Measurements from ENCODE around the gene MCCC1.
"Not testable (repeated sequence)": the region's sequence is repeated elsewhere in the genome, so short reads cannot be mapped to it uniquely, and the experiment has no call there.

The MCCC1 gene

GRCh38 chr3:183101040-183101439 is 1.7 kb upstream of the MCCC1 start:
- DNase-seq: not testable (repeated sequence)

- no peak for DNase-seq
These were observed 1.1 kb upstream of the MCCC1 start for GRCh38 chr3:183100376-183100775.

DNA sequence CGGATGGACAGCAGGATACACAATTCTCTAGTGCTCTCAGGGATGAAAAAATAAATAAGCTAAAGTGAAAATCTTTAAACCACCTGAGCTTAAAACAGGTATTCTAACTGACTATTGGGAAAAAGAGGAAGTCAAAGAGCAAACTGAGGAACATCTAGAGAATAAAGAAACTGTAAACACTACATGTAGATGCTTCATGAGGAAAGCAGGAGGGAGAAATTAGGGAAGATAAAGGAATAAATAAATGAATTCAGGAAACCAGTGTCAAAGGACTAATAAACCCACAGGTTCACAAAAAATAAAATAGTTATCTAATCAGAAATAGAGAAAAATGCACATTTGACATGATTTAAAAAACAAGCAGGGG is 525 bp upstream of the MCCC1 start:
- no peak for DNase-seq

- no peak for DNase-seq
These were observed 715 bp downstream of the MCCC1 start for GRCh38 chr3:183098536-183099025.

- no peak for DNase-seq
These were observed 4.6 kb downstream of the MCCC1 start for GRCh38 chr3:183094711-183095110.

GRCh38 chr3:183092256-183092655 is 7.0 kb downstream of the MCCC1 start:
- DNase-seq: no peak

DNA sequence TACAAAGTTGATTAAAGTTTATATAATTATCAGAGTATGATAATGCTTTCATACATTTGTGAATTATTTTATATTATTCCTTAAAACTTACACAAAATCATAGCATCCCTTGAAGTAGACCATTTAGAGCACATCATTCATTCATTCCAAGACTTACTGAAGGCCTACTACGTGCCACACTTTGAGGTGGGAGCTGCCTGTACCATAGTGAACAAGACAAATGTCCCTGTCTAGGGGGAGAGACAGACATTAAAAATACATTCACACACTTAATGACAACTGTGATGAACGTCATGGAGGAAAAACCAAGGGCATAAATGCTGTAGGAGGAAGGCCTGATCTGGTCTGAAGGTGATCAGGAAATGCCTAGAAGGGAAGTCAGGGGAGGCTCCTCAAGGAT is 12.1 kb downstream of the MCCC1 start:
- DNase-seq: no peak

GRCh38 chr3:183085634-183086390 is 13.5 kb downstream of the MCCC1 start:
- no peak for DNase-seq

DNA sequence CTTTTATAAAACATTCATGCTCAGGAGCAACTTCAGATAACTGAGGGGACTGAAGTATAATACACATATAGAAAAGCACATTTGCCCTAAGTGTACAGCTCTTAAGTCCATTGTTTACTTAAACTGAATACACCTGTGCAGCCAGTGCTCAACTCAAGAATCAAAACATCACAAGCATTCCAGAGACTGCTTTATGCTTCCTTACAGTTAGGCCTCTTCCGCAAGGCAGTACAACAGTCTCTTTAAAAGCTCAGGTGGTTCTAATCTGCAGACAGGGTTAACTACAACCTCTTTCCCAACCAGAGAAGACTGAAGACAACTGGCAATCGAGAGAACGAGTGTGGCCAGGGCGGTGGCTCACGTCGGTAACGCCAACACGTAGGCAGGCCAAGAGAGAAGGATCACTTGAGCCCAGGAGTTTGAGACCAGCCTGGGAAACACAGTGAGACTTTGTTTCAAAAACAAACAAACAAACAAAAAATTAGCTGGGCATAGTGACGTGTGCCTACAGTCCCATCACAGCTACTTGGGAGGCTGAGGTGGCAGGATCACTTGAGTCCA is 16.9 kb downstream of the MCCC1 start:
- DNase-seq: no peak

- no peak for DNase-seq
These were observed 17.7 kb downstream of the MCCC1 start for GRCh38 chr3:183081459-183082183.

DNA sequence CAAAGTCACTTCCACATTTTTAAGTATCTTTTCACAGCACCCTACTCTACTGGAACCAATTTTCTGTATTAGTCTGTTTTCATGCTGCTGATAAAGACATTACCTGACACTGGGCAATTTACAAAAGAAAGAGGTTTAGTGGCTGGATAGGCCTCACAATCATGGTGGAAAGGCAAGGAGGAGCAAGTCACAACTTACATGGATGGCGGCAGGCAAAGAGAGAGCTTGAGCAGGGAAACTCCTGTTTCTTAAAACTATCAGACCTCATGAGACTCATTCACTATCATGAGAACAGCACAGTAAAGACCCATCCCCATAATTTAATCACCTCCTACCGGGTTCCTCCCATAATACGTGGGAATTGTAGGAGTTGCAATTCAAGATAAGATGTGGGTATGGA is 18.7 kb downstream of the MCCC1 start:
- no peak for DNase-seq

DNA sequence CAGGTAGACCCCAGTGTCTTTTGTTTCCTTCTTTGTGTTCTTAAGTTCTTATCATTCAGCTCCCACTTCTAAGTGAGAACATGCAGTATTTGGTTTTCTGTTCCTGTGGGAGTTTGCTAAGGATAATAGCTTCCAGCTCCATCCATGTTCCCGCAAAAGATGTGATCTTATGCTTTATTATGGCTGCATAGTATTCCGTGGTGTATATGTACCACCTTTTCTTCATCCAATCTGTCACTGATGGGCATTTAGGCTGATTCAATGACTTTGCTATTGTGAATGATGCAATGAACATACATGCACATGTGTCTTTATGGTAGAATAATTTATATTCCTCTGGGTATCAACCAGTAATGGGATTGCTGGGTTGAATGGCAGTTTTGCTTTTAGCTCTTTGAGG is 24.4 kb downstream of the MCCC1 start:
- DNase-seq: no peak

GRCh38 chr3:183074261-183074660 is 25.0 kb downstream of the MCCC1 start:
- DNase-seq: no peak

DNA sequence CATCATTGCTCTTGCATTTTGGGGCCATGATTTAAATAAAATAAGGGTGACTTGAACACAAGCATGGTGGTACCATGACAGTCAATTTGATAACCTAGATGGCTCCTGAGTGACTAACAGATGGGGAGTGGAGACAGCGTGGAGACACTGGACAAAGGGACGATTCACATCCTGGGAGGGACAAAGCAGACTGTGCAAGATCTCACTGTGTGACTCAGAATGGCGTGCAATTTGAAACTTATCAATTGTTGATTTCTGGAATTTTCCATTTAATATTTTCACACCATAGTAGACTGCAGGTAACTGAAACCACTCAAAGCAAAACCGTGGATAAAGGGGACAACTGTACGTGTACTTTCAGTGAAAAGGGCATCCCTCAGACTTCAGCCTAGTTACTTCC is 25.5 kb downstream of the MCCC1 start:
- DNase-seq: no peak

DNA sequence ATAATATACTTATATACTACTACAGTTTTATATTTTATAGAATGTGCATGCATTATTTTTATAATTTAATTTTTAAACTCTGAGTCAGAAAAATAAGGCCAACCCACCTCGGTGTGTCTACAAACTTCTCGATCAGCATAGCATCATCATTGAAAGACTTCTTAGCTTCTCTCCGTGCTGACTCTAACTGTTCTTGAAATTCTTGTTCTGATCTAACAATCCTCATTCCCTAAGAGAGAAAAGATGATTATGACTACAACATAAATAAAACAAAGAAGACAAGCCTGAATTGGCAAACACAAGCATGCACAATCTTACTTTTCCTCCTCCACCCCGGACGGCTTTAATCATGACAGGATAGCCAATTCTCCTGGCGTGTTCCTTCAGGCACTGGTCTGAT is 28.4 kb downstream of the MCCC1 start:
- DNase-seq: no peak

DNA sequence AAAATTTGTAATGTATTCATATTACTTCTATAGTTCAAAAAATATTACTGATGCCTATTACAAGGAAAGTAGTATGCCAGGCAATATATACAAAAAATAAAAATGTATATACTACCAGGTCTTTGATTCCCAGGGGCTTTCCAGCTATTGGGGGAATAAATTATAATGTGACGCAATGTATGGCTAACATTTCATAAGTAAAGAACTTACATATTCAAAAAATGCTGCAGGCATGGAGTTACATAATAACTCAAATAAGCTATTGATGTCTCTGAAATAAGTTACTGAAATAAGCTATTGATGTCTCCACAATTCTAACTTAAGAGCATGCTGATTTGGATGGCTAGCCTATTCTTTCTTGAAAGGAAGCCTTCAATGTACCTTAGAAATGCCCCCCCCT is 30.2 kb downstream of the MCCC1 start:
- DNase-seq: no peak

- not testable (repeated sequence) for DNase-seq
These were observed 32.4 kb downstream of the MCCC1 start for GRCh38 chr3:183066891-183067290.

DNA sequence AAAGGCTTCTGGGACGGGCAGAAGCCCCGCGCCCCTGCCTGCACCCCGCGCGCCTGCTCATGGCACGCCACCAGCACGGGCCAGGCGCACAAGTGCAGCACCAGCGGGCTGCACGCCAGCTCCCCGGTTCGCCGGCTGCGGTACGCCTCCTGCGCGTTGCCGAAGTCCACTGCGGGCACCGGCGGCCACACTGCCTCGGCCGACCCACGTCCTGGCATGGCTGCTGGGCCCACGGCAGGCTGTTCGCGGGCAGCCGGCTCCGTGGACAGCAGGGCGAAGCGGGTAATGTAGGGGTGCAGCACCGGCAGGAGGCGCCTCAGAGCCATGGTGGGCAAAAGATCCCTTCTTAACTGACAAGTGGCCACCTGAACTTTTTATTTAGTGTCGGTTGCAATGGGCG is 34.8 kb downstream of the MCCC1 start:
- no peak for DNase-seq

GRCh38 chr3:183061391-183062172 is 37.7 kb downstream of the MCCC1 start:
- no peak for DNase-seq

DNA sequence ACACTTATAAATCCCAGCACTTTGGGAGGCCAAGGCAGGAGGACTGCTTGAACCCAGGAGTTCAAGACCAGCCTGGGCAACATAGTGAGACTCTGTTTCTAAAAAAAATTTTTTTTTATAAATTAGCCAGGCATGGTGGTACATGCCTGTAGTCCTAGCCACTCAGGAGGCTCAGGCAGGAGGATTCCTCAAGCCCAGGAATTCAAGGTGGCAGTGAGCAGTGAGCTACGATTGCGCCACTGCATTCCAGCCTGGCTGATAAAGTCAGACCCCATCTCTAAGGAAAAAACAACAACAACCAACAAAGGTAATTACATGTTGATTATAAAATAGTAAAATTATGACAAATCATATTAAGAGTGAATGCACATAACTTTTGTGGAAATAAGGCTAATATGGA is 40.9 kb downstream of the MCCC1 start:
- no peak for DNase-seq

- no peak for DNase-seq
These were observed 48.6 kb downstream of the MCCC1 start for GRCh38 chr3:183050706-183051105.

DNA sequence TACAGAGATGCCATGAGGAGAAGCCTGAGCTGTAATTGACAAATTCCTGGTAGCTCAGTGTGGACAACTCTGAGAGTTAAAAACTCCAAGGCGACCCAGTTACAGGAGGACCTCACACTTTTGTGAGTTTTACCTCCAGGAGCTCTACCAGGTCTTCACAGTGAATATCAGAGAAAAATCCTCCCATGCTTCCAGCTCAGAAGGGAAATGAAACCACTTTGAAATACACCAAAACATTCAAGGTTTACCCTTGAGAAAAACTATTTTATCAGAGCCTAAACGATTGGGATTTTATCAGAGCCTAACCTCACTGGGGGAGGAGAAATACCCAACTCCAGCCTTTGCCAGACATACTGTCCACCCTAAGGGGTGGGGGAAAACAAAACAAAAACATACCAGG is 52.4 kb downstream of the MCCC1 start:
- DNase-seq: no peak

DNA sequence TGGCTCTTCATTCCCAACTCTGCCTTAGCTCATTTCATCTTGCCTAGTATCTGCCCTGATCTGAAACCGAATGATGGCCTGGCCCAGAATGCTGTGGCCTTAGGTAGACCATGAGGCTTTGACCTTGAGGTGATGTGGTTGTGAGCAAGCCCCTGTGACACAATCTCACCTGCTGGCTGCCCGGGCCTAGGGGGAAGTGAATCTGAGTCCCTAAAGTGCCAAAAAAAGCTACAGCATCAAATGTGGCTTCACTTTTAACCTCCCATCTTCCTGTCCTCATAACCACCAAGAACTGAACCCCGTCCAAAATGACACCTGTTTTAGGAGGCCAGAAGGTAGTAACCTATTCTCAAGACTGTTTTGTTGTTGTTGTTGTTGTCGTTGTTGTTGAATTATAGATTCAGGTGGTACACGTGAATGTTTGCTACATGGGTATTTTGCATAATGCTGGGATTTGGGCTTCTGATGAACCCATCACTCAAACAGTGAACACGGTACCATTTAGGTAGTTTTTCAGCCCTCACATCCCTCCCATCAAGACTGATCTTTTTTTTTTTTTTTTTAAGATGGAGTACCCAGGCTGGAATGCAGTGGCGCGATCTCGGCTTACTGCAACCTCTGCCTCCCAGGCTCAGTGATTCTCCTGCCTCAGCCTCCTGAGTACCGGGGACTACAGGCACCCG is 54.6 kb downstream of the MCCC1 start:
- DNase-seq: no peak
